PC-3 (cell line): ENCODE measurements around the gene B4GALNT3.

Experiments
- CTCF ChIP-seq: fragments of 300-600 bp; sonication (generic); conservative IDR thresholded peaks from 2 replicates; pipeline ENCODE4 v1.5.1; 2017; ENCODE audit warnings: antibody characterized with exemption, low read depth, mild to moderate bottlenecking, low read length
- EZH2 ChIP-seq: fragments of 300-600 bp; sonication (generic); IDR thresholded peaks from one replicate; pipeline ENCODE4 v1.6.1; 2017; ENCODE audit warnings: antibody characterized with exemption, mild to moderate bottlenecking, low read length; ENCODE audit not compliant: unreplicated experiment

GRCh38 chr12:512933-513332 lies 53.2 kb downstream of the B4GALNT3 start:
- TF ChIP-seq CTCF (no peak), EZH2 (no peak)
